Breast epithelium (tissue), 3 donors: ENCODE results near the gene CASZ1.

Source experiments
- POLR2A ChIP-seq: fragments of 450-650 bp; IDR thresholded peaks from one replicate; pipeline ENCODE4 v1.6.1; 2016; ENCODE audit warnings: antibody characterized with exemption, mild to moderate bottlenecking, moderate library complexity
- TF ChIP-seq, protein P1 (sequence below), 3 donors: fragments of 450-650 bp; IDR thresholded peaks; one replicate each; pipeline ENCODE4 v1.5.1; 2016 to 2017; ENCODE audit warnings: antibody characterized with exemption in 3 of 3, mild to moderate bottlenecking in 3 of 3, moderate library complexity in 3 of 3

DNA sequence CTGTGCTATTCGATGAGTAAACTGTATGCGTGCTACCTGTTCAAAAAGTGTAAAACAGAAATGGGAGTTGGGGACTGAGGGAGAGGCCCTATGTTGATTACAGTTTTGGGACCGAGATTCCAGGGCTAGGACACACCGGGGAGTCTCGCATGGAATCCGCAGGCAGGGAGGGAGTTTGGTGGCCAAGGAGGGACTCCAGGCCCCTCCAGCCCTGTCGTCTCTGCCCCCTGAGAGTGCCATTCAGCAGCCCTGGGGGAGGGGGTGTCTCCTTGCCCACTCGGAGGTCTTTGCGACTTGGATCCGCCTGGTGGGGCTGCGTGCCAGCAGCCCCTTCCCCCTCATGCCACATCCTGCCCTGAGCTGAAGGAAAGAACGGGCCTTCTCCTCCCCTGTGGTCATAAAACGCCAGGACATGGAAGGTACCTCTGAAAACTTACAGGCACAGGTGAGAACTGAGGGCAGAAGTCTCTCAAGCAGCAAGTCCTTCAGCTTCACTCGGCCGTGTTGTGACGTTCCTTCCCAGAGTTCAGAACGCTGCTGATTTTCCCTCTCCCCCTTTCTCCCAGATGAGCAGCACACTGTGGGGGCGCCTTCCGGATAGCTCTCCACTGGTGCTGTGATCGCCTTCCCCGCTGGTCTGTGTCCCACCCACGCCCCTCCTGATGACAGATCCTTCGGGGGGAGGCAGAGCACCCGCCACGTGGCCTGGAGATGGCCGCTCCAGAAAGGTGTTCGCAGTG is 180.3 kb downstream of the CASZ1 start:
- TF ChIP-seq POLR2A: no peak
- TF ChIP-seq, protein P1, sequence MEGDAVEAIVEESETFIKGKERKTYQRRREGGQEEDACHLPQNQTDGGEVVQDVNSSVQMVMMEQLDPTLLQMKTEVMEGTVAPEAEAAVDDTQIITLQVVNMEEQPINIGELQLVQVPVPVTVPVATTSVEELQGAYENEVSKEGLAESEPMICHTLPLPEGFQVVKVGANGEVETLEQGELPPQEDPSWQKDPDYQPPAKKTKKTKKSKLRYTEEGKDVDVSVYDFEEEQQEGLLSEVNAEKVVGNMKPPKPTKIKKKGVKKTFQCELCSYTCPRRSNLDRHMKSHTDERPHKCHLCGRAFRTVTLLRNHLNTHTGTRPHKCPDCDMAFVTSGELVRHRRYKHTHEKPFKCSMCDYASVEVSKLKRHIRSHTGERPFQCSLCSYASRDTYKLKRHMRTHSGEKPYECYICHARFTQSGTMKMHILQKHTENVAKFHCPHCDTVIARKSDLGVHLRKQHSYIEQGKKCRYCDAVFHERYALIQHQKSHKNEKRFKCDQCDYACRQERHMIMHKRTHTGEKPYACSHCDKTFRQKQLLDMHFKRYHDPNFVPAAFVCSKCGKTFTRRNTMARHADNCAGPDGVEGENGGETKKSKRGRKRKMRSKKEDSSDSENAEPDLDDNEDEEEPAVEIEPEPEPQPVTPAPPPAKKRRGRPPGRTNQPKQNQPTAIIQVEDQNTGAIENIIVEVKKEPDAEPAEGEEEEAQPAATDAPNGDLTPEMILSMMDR (IDR thresholded peaks at IDR 0.05): no peak
